Hepatocyte (in vitro differentiated cells): Measurements from ENCODE around the gene DIPK1B. TPM values are rescaled to one million over a fixed set of nuclear protein-coding genes. Genes with fewer than 3 reads are reported as not detected.

ENCODE experiments used
- DNase-seq: peaks from one replicate; pipeline ENCODE4 v3.0.0-alpha.2; 2016; ENCODE audit warnings: low spot score
- H2AFZ ChIP-seq: fragments of 200-600 bp; sonication (generic); 2 replicates; pipeline ENCODE4 v1.6.0; 2016; ENCODE audit warnings: antibody characterized with exemption, mild to moderate bottlenecking
- H3K27ac ChIP-seq: fragments of 200-600 bp; sonication (generic); 2 replicates; pipeline ENCODE4 v1.5.1; 2016; ENCODE audit warnings: mild to moderate bottlenecking
- H3K27me3 ChIP-seq: fragments of 200-600 bp; sonication (generic); 2 replicates; pipeline ENCODE4 v1.6.1; 2016
- H3K36me3 ChIP-seq: fragments of 200-600 bp; sonication (generic); replicated peaks from 2 replicates; pipeline ENCODE4 v1.5.1; 2016; ENCODE audit warnings: low read depth; ENCODE audit not compliant: insufficient read depth
- H3K4me1 ChIP-seq: fragments of 200-600 bp; sonication (generic); 2 replicates; pipeline ENCODE4 v1.5.1; 2016; ENCODE audit warnings: mild to moderate bottlenecking, moderate library complexity; ENCODE audit not compliant: insufficient read depth
- H3K4me2 ChIP-seq: fragments of 200-600 bp; sonication (generic); 2 replicates; pipeline ENCODE4 v1.6.0; 2016
- H3K4me3 ChIP-seq: fragments of 200-600 bp; sonication (generic); 2 replicates; pipeline ENCODE4 v1.5.1; 2016; ENCODE audit warnings: mild to moderate bottlenecking
- H3K79me2 ChIP-seq: fragments of 200-600 bp; sonication (generic); 2 replicates; pipeline ENCODE4 v1.6.0; 2017; ENCODE audit warnings: mild to moderate bottlenecking
- H3K9me2 ChIP-seq: fragments of 200-600 bp; sonication (generic); replicated peaks from 2 replicates; pipeline ENCODE4 v1.6.0; 2017; ENCODE audit warnings: mild to moderate bottlenecking; ENCODE audit not compliant: insufficient read depth
- H3K9me3 ChIP-seq: fragments of 200-600 bp; sonication (generic); 2 replicates; pipeline ENCODE4 v1.5.1; 2016; ENCODE audit warnings: low read depth, mild to moderate bottlenecking
- H4K20me1 ChIP-seq: fragments of 200-600 bp; sonication (generic); 2 replicates; pipeline ENCODE4 v1.6.0; 2016; ENCODE audit warnings: mild to moderate bottlenecking; ENCODE audit not compliant: insufficient read depth, poor library complexity, severe bottlenecking
- EZH2 ChIP-seq: fragments of 200-600 bp; sonication (generic); IDR thresholded peaks from 2 replicates; pipeline ENCODE4 v1.6.1; 2016; ENCODE audit warnings: antibody characterized with exemption, mild to moderate bottlenecking, borderline replicate concordance
- EZH2phosphoT487 ChIP-seq: fragments of 200-600 bp; sonication (generic); IDR thresholded peaks from one replicate; pipeline ENCODE4 v1.6.1; 2018; ENCODE audit warnings: antibody characterized with exemption, mild to moderate bottlenecking, low read depth, moderate library complexity; ENCODE audit not compliant: unreplicated experiment, severe bottlenecking
- WGBS: methylation state at CpG from one replicate; pipeline ENCODE4 v1.1.6; 2016; ENCODE audit warnings: low lambda C conversion rate; ENCODE audit errors: missing lambda C conversion rate; 5-methylcytosine and 5-hydroxymethylcytosine counted together
- polyA plus RNA-seq: library from polyadenylated mRNA; unstranded; fragments of >200 nt; fragmentation: Nextera tagmentation; extraction: Ambion mirVana; gene quantifications from 2 replicates; pipeline ENCODE4 v1.2.1, GENCODE V29; 2016
- total RNA-seq: library from RNA; depleted of rRNA; stranded (reverse); fragments of >200 nt; gene quantifications from 2 replicates; pipeline ENCODE4 v1.2.3, GENCODE V29; 2014
- TF ChIP-seq, protein P1 (sequence below): fragments of 200-600 bp; sonication (generic); IDR thresholded peaks from 2 replicates; pipeline ENCODE4 v1.5.1; 2016; ENCODE audit warnings: antibody characterized with exemption, mild to moderate bottlenecking; ENCODE audit not compliant: poor library complexity

DIPK1B gene
- total and polyA plus RNA-seq, 2 experiments from 2014 or later = 33.3 to 39.4 TPM

- peaks cover 22% of the 10 kb centered on the region for H4K20me1 ChIP-seq
- H3K27ac ChIP-seq = no peak overlapping the region
- TF ChIP-seq EZH2 (no peak), EZH2phosphoT487 (no peak)
- TF ChIP-seq, protein P1, sequence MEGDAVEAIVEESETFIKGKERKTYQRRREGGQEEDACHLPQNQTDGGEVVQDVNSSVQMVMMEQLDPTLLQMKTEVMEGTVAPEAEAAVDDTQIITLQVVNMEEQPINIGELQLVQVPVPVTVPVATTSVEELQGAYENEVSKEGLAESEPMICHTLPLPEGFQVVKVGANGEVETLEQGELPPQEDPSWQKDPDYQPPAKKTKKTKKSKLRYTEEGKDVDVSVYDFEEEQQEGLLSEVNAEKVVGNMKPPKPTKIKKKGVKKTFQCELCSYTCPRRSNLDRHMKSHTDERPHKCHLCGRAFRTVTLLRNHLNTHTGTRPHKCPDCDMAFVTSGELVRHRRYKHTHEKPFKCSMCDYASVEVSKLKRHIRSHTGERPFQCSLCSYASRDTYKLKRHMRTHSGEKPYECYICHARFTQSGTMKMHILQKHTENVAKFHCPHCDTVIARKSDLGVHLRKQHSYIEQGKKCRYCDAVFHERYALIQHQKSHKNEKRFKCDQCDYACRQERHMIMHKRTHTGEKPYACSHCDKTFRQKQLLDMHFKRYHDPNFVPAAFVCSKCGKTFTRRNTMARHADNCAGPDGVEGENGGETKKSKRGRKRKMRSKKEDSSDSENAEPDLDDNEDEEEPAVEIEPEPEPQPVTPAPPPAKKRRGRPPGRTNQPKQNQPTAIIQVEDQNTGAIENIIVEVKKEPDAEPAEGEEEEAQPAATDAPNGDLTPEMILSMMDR = no peak
- H3K79me2 ChIP-seq = peaks cover 29% of the 10 kb centered on the region
- H3K4me1 ChIP-seq = peaks cover 22% of the 10 kb centered on the region
- H2AFZ ChIP-seq = no peak overlapping the region
- no peak overlapping the region for H3K4me2 ChIP-seq
- no peaks in the 10 kb centered on the region for H3K27me3 ChIP-seq
- no peaks in the 10 kb centered on the region for H3K36me3 ChIP-seq
- no peak overlapping the region for H3K4me3 ChIP-seq
- WGBS = 92% methylated on average over 17 of the region's 20 CpGs
- no peak for DNase-seq
- H3K9me2 ChIP-seq = no peaks in the 10 kb centered on the region
- H3K9me3 ChIP-seq = no peaks in the 10 kb centered on the region
These were observed 6.2 kb downstream of the DIPK1B start for GRCh38 chr9:136718345-136719194.

DNA sequence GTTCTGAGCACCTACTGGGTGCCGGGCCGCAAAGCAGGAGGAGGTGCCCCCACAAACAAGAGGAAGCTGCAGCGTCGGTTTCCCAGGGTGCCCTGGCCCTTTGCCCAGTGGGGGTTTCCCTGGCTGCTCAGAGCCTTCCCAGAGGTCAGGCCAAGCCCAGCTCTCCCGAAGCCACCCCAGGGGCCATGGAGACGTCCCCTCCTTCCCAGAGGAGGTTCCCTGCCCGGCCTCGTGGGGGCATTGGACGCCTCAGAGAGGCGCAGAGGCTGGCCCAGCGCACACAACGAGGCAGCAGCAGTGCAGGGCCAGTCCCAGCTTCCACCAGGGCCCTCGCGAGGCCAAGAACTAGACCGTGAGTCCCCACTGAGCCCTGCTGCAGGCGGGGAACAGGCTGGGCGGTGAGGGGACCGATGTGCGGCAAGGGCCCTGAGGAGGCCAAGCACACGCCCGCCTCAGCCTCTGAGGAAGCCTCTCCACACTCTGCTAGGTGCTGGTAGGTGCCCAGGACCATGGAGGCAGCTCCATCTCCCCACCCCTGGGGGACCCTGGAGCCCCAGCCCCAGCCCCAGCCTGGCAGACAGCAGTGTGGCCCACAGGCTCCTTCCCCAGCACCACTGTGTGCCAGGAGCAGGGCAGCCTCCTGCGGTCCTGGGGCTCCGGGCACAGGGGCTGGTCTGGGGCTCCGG lies 7.0 kb downstream of the DIPK1B start:
- peaks cover 14% of the 10 kb centered on the region for H3K4me1 ChIP-seq
- no peaks in the 10 kb centered on the region for H3K9me2 ChIP-seq
- no peak overlapping the region for H3K4me2 ChIP-seq
- TF ChIP-seq EZH2 (no peak), EZH2phosphoT487 (no peak)
- TF ChIP-seq, protein P1 = no peak
- no peaks in the 10 kb centered on the region for H3K36me3 ChIP-seq
- no peak for DNase-seq
- no peak overlapping the region for H3K4me3 ChIP-seq
- 88% methylated on average over 24 of the region's 24 CpGs for WGBS
- no peak overlapping the region for H2AFZ ChIP-seq
- no peak overlapping the region for H3K27ac ChIP-seq
- H3K79me2 ChIP-seq = peaks cover 21% of the 10 kb centered on the region
- H4K20me1 ChIP-seq = peaks cover 29% of the 10 kb centered on the region
- no peaks in the 10 kb centered on the region for H3K9me3 ChIP-seq
- H3K27me3 ChIP-seq = no peaks in the 10 kb centered on the region

DNA sequence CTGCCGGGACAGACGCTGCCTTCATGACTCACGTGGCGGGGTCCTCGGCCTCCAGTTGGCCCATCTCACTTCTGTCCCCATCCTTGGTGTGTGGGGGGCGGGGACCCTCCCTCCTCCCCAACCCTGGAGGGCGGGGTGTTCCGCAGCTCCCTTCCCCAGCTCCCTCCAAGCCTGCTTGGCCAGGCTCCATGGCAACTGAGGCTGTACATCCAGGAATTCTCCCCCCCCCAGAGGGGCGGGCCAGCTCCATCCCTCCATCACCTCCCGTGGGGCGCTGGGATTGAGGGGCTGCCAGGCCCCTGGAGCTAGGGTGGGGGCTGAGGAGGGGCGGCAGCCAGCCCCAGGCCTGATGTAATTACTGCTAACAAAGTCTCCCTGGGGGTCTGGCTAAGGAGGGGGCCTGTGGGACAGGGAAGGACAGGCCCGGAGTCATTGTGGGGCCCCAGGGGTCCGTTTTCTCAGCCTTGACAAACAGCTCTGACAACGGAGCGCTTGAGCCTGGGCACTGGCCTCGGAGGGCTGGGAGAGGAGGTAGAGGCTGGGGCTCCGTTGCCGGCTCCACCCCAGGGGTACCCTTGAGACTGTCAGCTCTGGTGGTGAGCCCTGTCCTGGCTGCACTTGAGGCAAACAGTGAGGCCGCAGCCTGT lies 8.0 kb downstream of the DIPK1B start:
- TF ChIP-seq, protein P1 = no peak
- TF ChIP-seq EZH2phosphoT487 (no peak), EZH2 (no peak)
- Histone ChIP-seq H3K27me3 (no peaks in the 10 kb centered on the region), H3K27ac (peak overlapping the region; percentile 58), H3K4me3 (no peak overlapping the region), H3K79me2 (peaks cover 14% of the 10 kb centered on the region), H3K9me2 (no peaks in the 10 kb centered on the region), H2AFZ (no peak overlapping the region), H3K36me3 (no peaks in the 10 kb centered on the region), H3K4me1 (peaks cover 12% of the 10 kb centered on the region), H3K9me3 (no peaks in the 10 kb centered on the region), H4K20me1 (peaks cover 40% of the 10 kb centered on the region), H3K4me2 (no peak overlapping the region)
- DNase-seq = no peak
- 46% methylated on average over 19 of the region's 20 CpGs for WGBS
